ENCODE results near the gene ZNF182. TPM values are rescaled to one million over a fixed set of nuclear protein-coding genes. Genes with fewer than 3 reads are reported as not detected.
"Not testable (repeated sequence)": the region's sequence is repeated elsewhere in the genome, so short reads cannot be mapped to it uniquely, and the experiment has no call there.

The ZNF182 gene
- total RNA-seq, 2 donors from 2014 or later = 3.0 to 4.2 TPM

DNA sequence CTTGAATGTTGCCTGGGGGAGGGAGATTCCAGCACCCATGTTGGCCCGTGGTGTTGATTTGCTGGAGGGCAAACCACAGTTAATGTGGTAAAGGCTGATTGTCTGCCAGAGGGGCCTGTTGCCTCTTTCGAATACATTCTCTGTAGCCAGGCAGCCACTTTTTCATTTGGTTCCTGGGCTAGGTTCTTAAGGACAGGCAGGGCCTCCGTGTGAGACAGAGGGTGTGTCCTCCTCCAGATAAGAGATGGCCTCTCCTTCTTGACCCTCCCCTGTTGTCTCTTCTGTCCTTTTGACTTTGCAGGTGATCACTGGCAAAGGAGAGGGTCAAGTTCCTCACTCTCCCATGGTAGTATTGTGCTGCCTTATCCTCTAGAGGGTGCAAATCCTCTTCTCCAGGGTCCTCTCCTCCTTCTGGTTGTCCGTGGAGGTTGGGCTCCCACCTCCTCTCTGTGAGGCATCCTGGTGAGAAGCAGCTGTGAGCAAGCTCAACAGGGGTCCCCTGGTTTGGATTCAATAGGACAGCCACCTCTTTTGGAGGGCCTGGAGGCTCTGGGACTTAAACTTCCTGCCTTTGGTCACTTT, 44.9 kb downstream of the ZNF182 start:
- Histone ChIP-seq H3K27me3 (no peaks in the 10 kb centered on the region), H3K27ac (no peak overlapping the region), H3K9me3 (no peaks in the 10 kb centered on the region), H3K4me1 (no peaks in the 10 kb centered on the region), H3K36me3 (no peaks in the 10 kb centered on the region), H3K4me3 (no peak overlapping the region), H3K9ac (ENCODE audit: low read depth in 2 of 2, low read length in 2 of 2) (no peak overlapping the region)
- intact Hi-C loops (cut with DNase I) = no loop called here
- no peak for TF ChIP-seq CTCF (IDR thresholded peaks at IDR 0.05)
- no peak for DNase-seq

DNA sequence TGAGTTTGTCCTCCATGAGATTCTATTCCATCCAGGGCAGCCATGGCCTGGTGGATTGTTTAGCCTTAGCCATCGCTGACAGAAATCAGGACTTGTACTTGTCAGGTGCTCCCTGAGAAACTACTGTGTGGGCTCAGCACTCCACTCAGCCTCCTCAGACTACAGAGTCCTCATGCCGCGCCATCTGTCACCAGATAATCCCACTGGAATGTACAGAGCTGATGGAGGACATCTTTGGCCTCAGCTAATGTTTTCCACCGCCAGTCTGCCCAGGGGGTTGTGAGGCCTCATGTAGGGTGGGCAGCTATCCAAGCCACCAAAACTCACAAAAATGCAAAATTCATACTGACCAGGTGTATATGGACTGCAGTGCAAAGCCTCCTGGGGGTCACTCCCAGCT, 45.6 kb downstream of the ZNF182 start:
- H3K27ac ChIP-seq; intact Hi-C loops (cut with DNase I); H3K9me3 ChIP-seq; H3K27me3 ChIP-seq; H3K9ac ChIP-seq (ENCODE audit: low read depth in 2 of 2, low read length in 2 of 2); DNase-seq; H3K4me3 ChIP-seq; H3K36me3 ChIP-seq; H3K4me1 ChIP-seq: not testable (repeated sequence)

GRCh38 chrX:47956016-47956415, 47.8 kb downstream of the ZNF182 start:
- DNase-seq = no peak
- H3K27ac ChIP-seq = no peak overlapping the region
- no peaks in the 10 kb centered on the region for H3K4me1 ChIP-seq
- H3K4me3 ChIP-seq = no peak overlapping the region
- H3K27me3 ChIP-seq = no peaks in the 10 kb centered on the region
- intact Hi-C loops (cut with DNase I) = no loop called here
- no peaks in the 10 kb centered on the region for H3K36me3 ChIP-seq
- H3K9ac ChIP-seq (ENCODE audit: low read depth in 2 of 2, low read length in 2 of 2) = no peak overlapping the region
- H3K9me3 ChIP-seq = no peaks in the 10 kb centered on the region
- TF ChIP-seq CTCF (IDR thresholded peaks at IDR 0.05) = no peak

DNA sequence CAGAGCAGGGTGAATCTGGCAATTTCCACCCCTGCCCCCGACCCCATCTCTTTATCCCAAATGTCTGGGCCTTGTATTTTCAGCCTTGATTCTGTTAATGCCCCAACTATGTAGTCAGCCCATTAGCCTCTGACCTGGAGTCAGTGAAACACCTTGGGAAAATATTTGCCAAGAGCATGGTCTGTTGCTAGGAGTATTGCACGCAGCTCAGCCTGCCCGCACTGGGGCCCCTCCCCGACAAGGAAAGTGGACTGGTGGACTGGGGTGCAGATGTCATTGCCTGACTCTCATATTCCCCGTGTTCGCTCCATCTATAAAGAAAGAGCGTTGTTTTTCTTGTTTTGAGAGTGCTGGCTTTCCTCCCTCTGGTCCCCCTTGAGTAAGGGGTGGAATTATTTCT, 48.5 kb downstream of the ZNF182 start:
- H3K36me3 ChIP-seq; H3K9me3 ChIP-seq; DNase-seq; H3K9ac ChIP-seq (ENCODE audit: low read depth in 2 of 2, low read length in 2 of 2); H3K27me3 ChIP-seq; H3K27ac ChIP-seq; H3K4me1 ChIP-seq; intact Hi-C loops (cut with DNase I); H3K4me3 ChIP-seq: not testable (repeated sequence)

DNA sequence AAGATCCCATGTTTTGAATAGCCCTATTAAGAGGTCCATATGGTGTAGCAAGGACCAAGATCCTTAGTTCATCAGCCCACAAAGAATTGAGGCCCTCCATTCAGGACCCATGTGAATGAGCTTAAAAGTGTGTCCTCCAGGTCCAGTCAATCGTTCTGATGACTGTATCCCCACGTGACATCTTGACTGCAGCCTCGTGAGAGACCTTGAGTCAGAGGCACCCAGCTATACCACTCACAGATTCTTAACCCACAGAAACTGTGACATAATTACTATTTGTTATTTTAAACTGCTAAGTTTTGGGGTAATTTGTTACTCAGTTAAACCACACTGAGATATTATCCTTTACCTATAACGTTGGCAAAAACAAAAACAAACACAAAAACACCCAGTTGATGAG, 62.4 kb downstream of the ZNF182 start:
- no peak for TF ChIP-seq CTCF (IDR thresholded peaks at IDR 0.05)
- H3K9me3 ChIP-seq = no peaks in the 10 kb centered on the region
- DNase-seq = no peak
- no peaks in the 10 kb centered on the region for H3K27me3 ChIP-seq
- intact Hi-C loops (cut with DNase I) = no loop called here
- H3K4me1 ChIP-seq = no peaks in the 10 kb centered on the region
- no peak overlapping the region for H3K9ac ChIP-seq (ENCODE audit: low read depth in 2 of 2, low read length in 2 of 2)
- H3K36me3 ChIP-seq = no peaks in the 10 kb centered on the region
- no peak overlapping the region for H3K27ac ChIP-seq
- H3K4me3 ChIP-seq = no peak overlapping the region

DNA sequence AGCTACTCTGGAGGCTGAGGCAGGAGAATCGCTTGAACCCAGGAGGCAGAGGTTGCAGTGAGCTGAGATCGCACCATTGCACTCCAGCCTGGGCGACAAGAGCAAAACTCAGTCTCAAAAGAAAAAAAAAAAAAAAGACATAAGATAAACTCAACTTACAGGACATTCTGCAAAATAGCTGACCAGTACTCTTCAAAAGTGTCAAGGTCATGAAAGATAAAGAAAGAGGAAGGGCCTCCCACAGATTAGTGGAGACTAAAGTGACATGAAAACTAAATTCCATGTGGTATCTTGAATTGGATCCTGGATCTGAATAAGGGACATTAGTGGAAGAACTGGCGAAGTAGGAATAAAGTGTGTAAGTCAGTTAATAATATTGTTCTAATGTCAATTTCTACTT, 63.3 kb downstream of the ZNF182 start:
- Histone ChIP-seq H3K9ac (ENCODE audit: low read depth in 2 of 2, low read length in 2 of 2) (no peak overlapping the region), H3K4me1 (no peaks in the 10 kb centered on the region), H3K4me3 (no peak overlapping the region), H3K27me3 (no peaks in the 10 kb centered on the region), H3K9me3 (no peaks in the 10 kb centered on the region), H3K36me3 (no peaks in the 10 kb centered on the region), H3K27ac (no peak overlapping the region)
- TF ChIP-seq CTCF (IDR thresholded peaks at IDR 0.05) = no peak
- DNase-seq = no peak
- intact Hi-C loops (cut with DNase I) = no loop called here

- Histone ChIP-seq H3K9ac (ENCODE audit: low read depth in 2 of 2, low read length in 2 of 2) (no peak overlapping the region), H3K36me3 (no peaks in the 10 kb centered on the region), H3K9me3 (no peaks in the 10 kb centered on the region), H3K4me1 (no peaks in the 10 kb centered on the region), H3K4me3 (no peak overlapping the region), H3K27me3 (no peaks in the 10 kb centered on the region), H3K27ac (no peak overlapping the region)
- intact Hi-C loops (cut with DNase I) = no loop called here
- no peak for DNase-seq
- no peak for TF ChIP-seq CTCF (IDR thresholded peaks at IDR 0.05)
Measured at GRCh38 chrX:47936940-47937317, 66.9 kb downstream of the ZNF182 start.
